HFF-Myc (cell line): Measurements from ENCODE around the gene PDCD7.
"Not testable (repeated sequence)": the region's sequence is repeated elsewhere in the genome, so short reads cannot be mapped to it uniquely, and the experiment has no call there.

Source experiments
- DNase-seq: peaks from one replicate; pipeline ENCODE4 v3.0.0-alpha.2; 2011; ENCODE audit warnings: low read depth; ENCODE audit errors: extremely low read depth
- H3K4me3 ChIP-seq: replicated peaks from 2 replicates; pipeline ENCODE4 v1.5.1; 2011; ENCODE audit warnings: low read depth, mild to moderate bottlenecking, control low read depth, low read length
- TF ChIP-seq, protein P1 (sequence below): IDR thresholded peaks from 2 replicates; pipeline ENCODE4 v1.5.1; 2012; ENCODE audit warnings: mild to moderate bottlenecking, low read depth, low read length, control low read depth; ENCODE audit errors: missing control alignments

Gene PDCD7, protein sequence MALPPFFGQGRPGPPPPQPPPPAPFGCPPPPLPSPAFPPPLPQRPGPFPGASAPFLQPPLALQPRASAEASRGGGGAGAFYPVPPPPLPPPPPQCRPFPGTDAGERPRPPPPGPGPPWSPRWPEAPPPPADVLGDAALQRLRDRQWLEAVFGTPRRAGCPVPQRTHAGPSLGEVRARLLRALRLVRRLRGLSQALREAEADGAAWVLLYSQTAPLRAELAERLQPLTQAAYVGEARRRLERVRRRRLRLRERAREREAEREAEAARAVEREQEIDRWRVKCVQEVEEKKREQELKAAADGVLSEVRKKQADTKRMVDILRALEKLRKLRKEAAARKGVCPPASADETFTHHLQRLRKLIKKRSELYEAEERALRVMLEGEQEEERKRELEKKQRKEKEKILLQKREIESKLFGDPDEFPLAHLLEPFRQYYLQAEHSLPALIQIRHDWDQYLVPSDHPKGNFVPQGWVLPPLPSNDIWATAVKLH

GRCh38 chr15:65133548-65134200, at the start of gene PDCD7:
PDCD7 (minus strand) TSS chr15:65133808; CDS start chr15:65133781, 27 bp downstream.
- peak; percentile 84 for DNase-seq
- TF ChIP-seq, protein P1, sequence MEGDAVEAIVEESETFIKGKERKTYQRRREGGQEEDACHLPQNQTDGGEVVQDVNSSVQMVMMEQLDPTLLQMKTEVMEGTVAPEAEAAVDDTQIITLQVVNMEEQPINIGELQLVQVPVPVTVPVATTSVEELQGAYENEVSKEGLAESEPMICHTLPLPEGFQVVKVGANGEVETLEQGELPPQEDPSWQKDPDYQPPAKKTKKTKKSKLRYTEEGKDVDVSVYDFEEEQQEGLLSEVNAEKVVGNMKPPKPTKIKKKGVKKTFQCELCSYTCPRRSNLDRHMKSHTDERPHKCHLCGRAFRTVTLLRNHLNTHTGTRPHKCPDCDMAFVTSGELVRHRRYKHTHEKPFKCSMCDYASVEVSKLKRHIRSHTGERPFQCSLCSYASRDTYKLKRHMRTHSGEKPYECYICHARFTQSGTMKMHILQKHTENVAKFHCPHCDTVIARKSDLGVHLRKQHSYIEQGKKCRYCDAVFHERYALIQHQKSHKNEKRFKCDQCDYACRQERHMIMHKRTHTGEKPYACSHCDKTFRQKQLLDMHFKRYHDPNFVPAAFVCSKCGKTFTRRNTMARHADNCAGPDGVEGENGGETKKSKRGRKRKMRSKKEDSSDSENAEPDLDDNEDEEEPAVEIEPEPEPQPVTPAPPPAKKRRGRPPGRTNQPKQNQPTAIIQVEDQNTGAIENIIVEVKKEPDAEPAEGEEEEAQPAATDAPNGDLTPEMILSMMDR = no peak
- H3K4me3 ChIP-seq = peak within 1 kb of the TSS; percentile 67

GRCh38 chr15:65182538-65182937, 48.9 kb upstream of the PDCD7 start:
- DNase-seq = no peak
- TF ChIP-seq, protein P1 = no peak
- H3K4me3 ChIP-seq = peak overlapping the region; percentile 94

- H3K4me3 ChIP-seq, DNase-seq: not testable (repeated sequence)
Measured at GRCh38 chr15:65181582-65182353, 48.2 kb upstream of the PDCD7 start.

DNA sequence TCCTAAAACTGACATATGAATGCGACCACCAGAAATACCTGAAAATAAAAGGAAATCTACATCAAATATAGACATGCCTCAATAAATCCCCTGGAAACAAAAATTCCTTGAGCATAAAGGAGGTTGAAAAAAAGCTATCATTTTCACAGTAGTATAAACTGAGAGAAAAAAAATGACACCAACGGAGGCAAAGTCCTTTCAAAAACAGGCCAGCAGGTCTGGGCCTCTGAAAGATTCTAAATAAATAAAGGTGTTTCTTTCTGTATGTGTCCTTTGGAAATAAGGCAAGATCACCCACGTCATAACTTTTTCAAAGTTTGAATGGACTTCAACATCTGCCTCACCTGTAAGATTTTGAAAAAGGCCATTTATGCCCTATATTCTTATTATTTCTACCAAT, 46.6 kb upstream of the PDCD7 start:
- TF ChIP-seq, protein P1 = no peak
- no peak for DNase-seq
- H3K4me3 ChIP-seq = no peak overlapping the region

GRCh38 chr15:65177901-65178300, 44.3 kb upstream of the PDCD7 start:
- DNase-seq = no peak
- no peak overlapping the region for H3K4me3 ChIP-seq
- TF ChIP-seq, protein P1 = no peak

DNA sequence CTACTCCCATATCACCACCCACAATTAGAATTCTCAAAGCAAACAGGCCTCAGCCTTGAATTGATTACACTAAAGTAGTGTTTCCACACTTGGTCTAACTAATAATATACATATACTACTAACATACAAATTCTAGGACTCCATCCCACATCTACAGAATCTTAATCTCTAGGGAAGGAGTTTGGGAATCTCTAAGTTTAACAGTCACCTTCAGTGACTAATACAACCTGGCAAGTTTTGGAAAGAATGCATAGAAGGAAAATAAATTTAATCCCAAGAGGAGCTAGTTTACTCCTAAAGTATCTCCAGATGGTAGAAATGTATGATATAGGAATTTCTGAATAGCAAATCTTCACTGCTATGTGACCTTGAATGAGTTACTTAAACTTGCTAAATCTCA, 42.4 kb upstream of the PDCD7 start:
- TF ChIP-seq, protein P1 = no peak

DNA sequence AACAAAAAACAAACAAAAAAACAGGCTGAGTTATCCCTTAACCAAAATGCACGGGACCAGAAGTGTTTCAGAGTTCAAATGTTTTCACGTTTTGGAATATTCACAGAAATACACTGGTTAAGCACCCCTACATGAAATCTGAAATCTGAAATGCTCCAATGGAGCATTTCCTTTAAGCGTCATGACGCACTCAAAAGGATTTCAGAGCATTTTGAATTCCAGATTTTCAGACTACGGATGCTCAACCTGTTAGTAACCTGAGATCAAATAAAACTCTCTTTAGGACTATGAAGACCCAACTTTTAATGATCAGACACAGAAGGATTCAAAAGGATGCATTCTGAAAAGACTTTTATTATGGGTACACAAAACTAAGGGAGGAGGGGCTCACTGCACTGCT, 41.9 kb upstream of the PDCD7 start:
- no peak overlapping the region for H3K4me3 ChIP-seq
- TF ChIP-seq, protein P1 = no peak
- no peak for DNase-seq

More for the DNA sequence above, 42.4 kb upstream of the PDCD7 start:
- no peak overlapping the region for H3K4me3 ChIP-seq
- DNase-seq = no peak
